ENCODE results near the gene NFATC2.

GRCh38 chr20:51492167-51493092 lies 50.1 kb downstream of the NFATC2 start:
- no peak for TF ChIP-seq ARNTL (CRISPR knock-in tag; IDR thresholded peaks at IDR 0.05; ENCODE audit: borderline replicate concordance, low read depth)
- TF ChIP-seq, protein P1, sequence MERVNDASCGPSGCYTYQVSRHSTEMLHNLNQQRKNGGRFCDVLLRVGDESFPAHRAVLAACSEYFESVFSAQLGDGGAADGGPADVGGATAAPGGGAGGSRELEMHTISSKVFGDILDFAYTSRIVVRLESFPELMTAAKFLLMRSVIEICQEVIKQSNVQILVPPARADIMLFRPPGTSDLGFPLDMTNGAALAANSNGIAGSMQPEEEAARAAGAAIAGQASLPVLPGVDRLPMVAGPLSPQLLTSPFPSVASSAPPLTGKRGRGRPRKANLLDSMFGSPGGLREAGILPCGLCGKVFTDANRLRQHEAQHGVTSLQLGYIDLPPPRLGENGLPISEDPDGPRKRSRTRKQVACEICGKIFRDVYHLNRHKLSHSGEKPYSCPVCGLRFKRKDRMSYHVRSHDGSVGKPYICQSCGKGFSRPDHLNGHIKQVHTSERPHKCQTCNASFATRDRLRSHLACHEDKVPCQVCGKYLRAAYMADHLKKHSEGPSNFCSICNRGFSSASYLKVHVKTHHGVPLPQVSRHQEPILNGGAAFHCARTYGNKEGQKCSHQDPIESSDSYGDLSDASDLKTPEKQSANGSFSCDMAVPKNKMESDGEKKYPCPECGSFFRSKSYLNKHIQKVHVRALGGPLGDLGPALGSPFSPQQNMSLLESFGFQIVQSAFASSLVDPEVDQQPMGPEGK (CRISPR knock-in tag; IDR thresholded peaks at IDR 0.05; ENCODE audit: borderline replicate concordance), result no peak
- no peak for TF ChIP-seq ZC3H10 (CRISPR knock-in tag; IDR thresholded peaks at IDR 0.05)
- TF ChIP-seq, protein P2, sequence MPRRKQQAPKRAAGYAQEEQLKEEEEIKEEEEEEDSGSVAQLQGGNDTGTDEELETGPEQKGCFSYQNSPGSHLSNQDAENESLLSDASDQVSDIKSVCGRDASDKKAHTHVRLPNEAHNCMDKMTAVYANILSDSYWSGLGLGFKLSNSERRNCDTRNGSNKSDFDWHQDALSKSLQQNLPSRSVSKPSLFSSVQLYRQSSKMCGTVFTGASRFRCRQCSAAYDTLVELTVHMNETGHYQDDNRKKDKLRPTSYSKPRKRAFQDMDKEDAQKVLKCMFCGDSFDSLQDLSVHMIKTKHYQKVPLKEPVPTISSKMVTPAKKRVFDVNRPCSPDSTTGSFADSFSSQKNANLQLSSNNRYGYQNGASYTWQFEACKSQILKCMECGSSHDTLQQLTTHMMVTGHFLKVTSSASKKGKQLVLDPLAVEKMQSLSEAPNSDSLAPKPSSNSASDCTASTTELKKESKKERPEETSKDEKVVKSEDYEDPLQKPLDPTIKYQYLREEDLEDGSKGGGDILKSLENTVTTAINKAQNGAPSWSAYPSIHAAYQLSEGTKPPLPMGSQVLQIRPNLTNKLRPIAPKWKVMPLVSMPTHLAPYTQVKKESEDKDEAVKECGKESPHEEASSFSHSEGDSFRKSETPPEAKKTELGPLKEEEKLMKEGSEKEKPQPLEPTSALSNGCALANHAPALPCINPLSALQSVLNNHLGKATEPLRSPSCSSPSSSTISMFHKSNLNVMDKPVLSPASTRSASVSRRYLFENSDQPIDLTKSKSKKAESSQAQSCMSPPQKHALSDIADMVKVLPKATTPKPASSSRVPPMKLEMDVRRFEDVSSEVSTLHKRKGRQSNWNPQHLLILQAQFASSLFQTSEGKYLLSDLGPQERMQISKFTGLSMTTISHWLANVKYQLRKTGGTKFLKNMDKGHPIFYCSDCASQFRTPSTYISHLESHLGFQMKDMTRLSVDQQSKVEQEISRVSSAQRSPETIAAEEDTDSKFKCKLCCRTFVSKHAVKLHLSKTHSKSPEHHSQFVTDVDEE (CRISPR knock-in tag; IDR thresholded peaks at IDR 0.05), result no peak
- no peak for TF ChIP-seq PPARA (CRISPR knock-in tag; IDR thresholded peaks at IDR 0.05; ENCODE audit: borderline replicate concordance)
- TF ChIP-seq ZNF8 (CRISPR knock-in tag; IDR thresholded peaks at IDR 0.05), result no peak
- no peak for TF ChIP-seq GLIS3 (CRISPR knock-in tag; IDR thresholded peaks at IDR 0.05)
- TF ChIP-seq ZFP30 (CRISPR knock-in tag; IDR thresholded peaks at IDR 0.05), result no peak
- TF ChIP-seq TOX (CRISPR knock-in tag; IDR thresholded peaks at IDR 0.05; ENCODE audit: borderline replicate concordance), result no peak
- TF ChIP-seq ZFP3 (CRISPR knock-in tag; IDR thresholded peaks at IDR 0.05), result no peak
- TF ChIP-seq TCF4 (CRISPR knock-in tag; IDR thresholded peaks at IDR 0.05; ENCODE audit: borderline replicate concordance), result no peak
- no peak for TF ChIP-seq CREB5 (CRISPR knock-in tag; IDR thresholded peaks at IDR 0.05; ENCODE audit: low read depth)
